Measurements from ENCODE around the gene TLX2. TPM values are rescaled to one million over a fixed set of nuclear protein-coding genes. Genes with fewer than 3 reads are reported as not detected.

Gene TLX2
- total and polyA plus RNA-seq, 4 donors = not detected

GRCh38 chr2:74564222-74564621 lies 50.0 kb downstream of the TLX2 start:
- Histone ChIP-seq H3K4me3 (ENCODE audit: low read depth in 1 of 3, low read length in 3 of 3) (no peak overlapping the region), H3K27ac (ENCODE audit: low read depth in 1 of 2, low read length in 2 of 2) (no peak overlapping the region), H3K9ac (ENCODE audit: low read depth in 1 of 2, low read length in 2 of 2) (no peak overlapping the region), H3K9me3 (ENCODE audit: control insufficient read depth in 4 of 4, low read length in 3 of 4) (no peaks in the 10 kb centered on the region), H3K36me3 (ENCODE audit: control insufficient read depth in 4 of 4, insufficient read depth in 3 of 4, low read depth in 1 of 4, low read length in 3 of 4) (no peaks in the 10 kb centered on the region), H3K27me3 (ENCODE audit: control insufficient read depth in 4 of 4, insufficient read depth in 4 of 4, low read length in 3 of 4) (no peaks in the 10 kb centered on the region), H3K4me1 (ENCODE audit: control insufficient read depth in 4 of 4, insufficient read depth in 4 of 4, low read length in 3 of 4) (no peaks in the 10 kb centered on the region)
- WGBS = 75% methylated on average over 5 of the region's 5 CpGs
- no peak for TF ChIP-seq RXRA (IDR thresholded peaks at IDR 0.05)
- TF ChIP-seq YY1 (IDR thresholded peaks at IDR 0.05) = no peak
- TF ChIP-seq ZBTB33 (IDR thresholded peaks at IDR 0.05) = no peak
- TF ChIP-seq ATF3 (IDR thresholded peaks at IDR 0.05) = no peak
- TF ChIP-seq, protein P1, sequence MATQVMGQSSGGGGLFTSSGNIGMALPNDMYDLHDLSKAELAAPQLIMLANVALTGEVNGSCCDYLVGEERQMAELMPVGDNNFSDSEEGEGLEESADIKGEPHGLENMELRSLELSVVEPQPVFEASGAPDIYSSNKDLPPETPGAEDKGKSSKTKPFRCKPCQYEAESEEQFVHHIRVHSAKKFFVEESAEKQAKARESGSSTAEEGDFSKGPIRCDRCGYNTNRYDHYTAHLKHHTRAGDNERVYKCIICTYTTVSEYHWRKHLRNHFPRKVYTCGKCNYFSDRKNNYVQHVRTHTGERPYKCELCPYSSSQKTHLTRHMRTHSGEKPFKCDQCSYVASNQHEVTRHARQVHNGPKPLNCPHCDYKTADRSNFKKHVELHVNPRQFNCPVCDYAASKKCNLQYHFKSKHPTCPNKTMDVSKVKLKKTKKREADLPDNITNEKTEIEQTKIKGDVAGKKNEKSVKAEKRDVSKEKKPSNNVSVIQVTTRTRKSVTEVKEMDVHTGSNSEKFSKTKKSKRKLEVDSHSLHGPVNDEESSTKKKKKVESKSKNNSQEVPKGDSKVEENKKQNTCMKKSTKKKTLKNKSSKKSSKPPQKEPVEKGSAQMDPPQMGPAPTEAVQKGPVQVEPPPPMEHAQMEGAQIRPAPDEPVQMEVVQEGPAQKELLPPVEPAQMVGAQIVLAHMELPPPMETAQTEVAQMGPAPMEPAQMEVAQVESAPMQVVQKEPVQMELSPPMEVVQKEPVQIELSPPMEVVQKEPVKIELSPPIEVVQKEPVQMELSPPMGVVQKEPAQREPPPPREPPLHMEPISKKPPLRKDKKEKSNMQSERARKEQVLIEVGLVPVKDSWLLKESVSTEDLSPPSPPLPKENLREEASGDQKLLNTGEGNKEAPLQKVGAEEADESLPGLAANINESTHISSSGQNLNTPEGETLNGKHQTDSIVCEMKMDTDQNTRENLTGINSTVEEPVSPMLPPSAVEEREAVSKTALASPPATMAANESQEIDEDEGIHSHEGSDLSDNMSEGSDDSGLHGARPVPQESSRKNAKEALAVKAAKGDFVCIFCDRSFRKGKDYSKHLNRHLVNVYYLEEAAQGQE (IDR thresholded peaks at IDR 0.05) = no peak
- no peak for TF ChIP-seq GABPA (IDR thresholded peaks at IDR 0.05 in 1 of 2, conservative IDR thresholded peaks at IDR 0.05 in 1 of 2)
- TF ChIP-seq JUND (IDR thresholded peaks at IDR 0.05) = no peak
- TF ChIP-seq HNF4A (conservative IDR thresholded peaks at IDR 0.05) = no peak
- no peak for TF ChIP-seq MAX (IDR thresholded peaks at IDR 0.05)
- no peak for TF ChIP-seq EGR1 (IDR thresholded peaks at IDR 0.05; ENCODE audit: low read depth in 2 of 2)
- no peak for TF ChIP-seq FOXA2 (IDR thresholded peaks at IDR 0.05)
- no peak for TF ChIP-seq SP1 (IDR thresholded peaks at IDR 0.05)
- TF ChIP-seq FOXA1 (IDR thresholded peaks at IDR 0.05) = no peak
- TF ChIP-seq TAF1 (conservative IDR thresholded peaks at IDR 0.05) = no peak
- TF ChIP-seq CTCF (IDR thresholded peaks at IDR 0.05; ENCODE audit: low read depth, low read length, missing input control) = no peak
- no peak for TF ChIP-seq NR2F2 (IDR thresholded peaks at IDR 0.05)
- no peak for TF ChIP-seq HNF4G (IDR thresholded peaks at IDR 0.05)
- no peak for TF ChIP-seq RAD21 (IDR thresholded peaks at IDR 0.05)
- no peak for DNase-seq (ENCODE audit: low spot score)

Data from liver (tissue), 9 donors.